H9 (cell line): Measurements from ENCODE around the gene SIM1. TPM values are rescaled to one million over a fixed set of nuclear protein-coding genes. Genes with fewer than 3 reads are reported as not detected.
A peak's percentile ranks its signal among the peaks of the same experiment; 100 is the strongest.

Source experiments
- DNase-seq: peaks from one replicate; pipeline ENCODE4 v3.0.0-alpha.2; 2017
- H2AFZ ChIP-seq: one replicate; pipeline ENCODE4 v1.6.1; 2013; ENCODE audit warnings: mild to moderate bottlenecking, low read length, control low read depth, moderate library complexity
- H2AK5ac ChIP-seq: 2 replicates; pipeline ENCODE4 v1.6.1; 2013; ENCODE audit warnings: low read length, control low read depth, mixed read lengths; ENCODE audit not compliant: insufficient read length
- H2BK120ac ChIP-seq: one replicate; pipeline ENCODE4 v1.6.1; 2013; ENCODE audit warnings: low read depth, mild to moderate bottlenecking, low read length, control low read depth, inconsistent platforms; ENCODE audit not compliant: poor library complexity, severe bottlenecking
- H2BK12ac ChIP-seq: 2 replicates; pipeline ENCODE4 v1.6.1; 2013; ENCODE audit warnings: low read length, control low read depth, mixed read lengths, low read depth; ENCODE audit not compliant: insufficient read length
- H2BK15ac ChIP-seq: 2 replicates; pipeline ENCODE4 v1.6.1; 2013; ENCODE audit warnings: low read depth, low read length, control low read depth
- H2BK20ac ChIP-seq: one replicate; pipeline ENCODE4 v1.6.1; 2013; ENCODE audit warnings: low read depth, mild to moderate bottlenecking, low read length, control low read depth, inconsistent platforms; ENCODE audit not compliant: poor library complexity, severe bottlenecking
- H2BK5ac ChIP-seq: 2 replicates; pipeline ENCODE4 v1.6.1; 2013; ENCODE audit warnings: low read length, control low read depth, mixed read lengths; ENCODE audit not compliant: insufficient read length
- H3K14ac ChIP-seq: 2 replicates; pipeline ENCODE4 v1.6.1; 2013; ENCODE audit warnings: low read length, control low read depth; ENCODE audit not compliant: insufficient read depth
- H3K18ac ChIP-seq: 2 replicates; pipeline ENCODE4 v1.6.1; 2013; ENCODE audit warnings: low read depth, mild to moderate bottlenecking, mixed read lengths, low read length, control low read depth; ENCODE audit not compliant: insufficient read length
- H3K23ac ChIP-seq: 2 replicates; pipeline ENCODE4 v1.6.1; 2013; ENCODE audit warnings: low read length, control low read depth, mixed read lengths, low read depth; ENCODE audit not compliant: insufficient read length
- H3K23me2 ChIP-seq: 2 replicates; pipeline ENCODE4 v1.6.1; 2013; ENCODE audit warnings: low read depth, mild to moderate bottlenecking, mixed read lengths, low read length, control low read depth; ENCODE audit not compliant: insufficient read length, poor library complexity, severe bottlenecking
- H3K27ac ChIP-seq: 2 replicates; pipeline ENCODE4 v1.5.1; 2013; ENCODE audit warnings: low read length, control low read depth, mixed read lengths, low read depth; ENCODE audit not compliant: insufficient read length
- H3K27me3 ChIP-seq: 2 replicates; pipeline ENCODE4 v1.6.1; 2013; ENCODE audit warnings: low read length, control low read depth, inconsistent platforms; ENCODE audit not compliant: insufficient read depth
- H3K4ac ChIP-seq: 2 replicates; pipeline ENCODE4 v1.6.1; 2013; ENCODE audit warnings: low read depth, mild to moderate bottlenecking, control low read depth, inconsistent platforms, low read length, moderate library complexity
- H3K4me1 ChIP-seq: 2 replicates; pipeline ENCODE4 v1.6.1; 2013; ENCODE audit warnings: low read length, control low read depth, inconsistent platforms; ENCODE audit not compliant: insufficient read depth
- H3K4me2 ChIP-seq: 2 replicates; pipeline ENCODE4 v1.6.1; 2013; ENCODE audit warnings: low read length, control low read depth, mixed read lengths; ENCODE audit not compliant: insufficient read length, insufficient read depth
- H3K56ac ChIP-seq: 2 replicates; pipeline ENCODE4 v1.6.1; 2013; ENCODE audit warnings: low read depth, mild to moderate bottlenecking, mixed read lengths, low read length, control low read depth; ENCODE audit not compliant: insufficient read length
- H3K79me1 ChIP-seq: 2 replicates; pipeline ENCODE4 v1.6.1; 2013; ENCODE audit warnings: low read depth, mild to moderate bottlenecking, moderate library complexity, low read length, control low read depth, inconsistent platforms; ENCODE audit not compliant: insufficient read depth, poor library complexity, severe bottlenecking
- H3K79me2 ChIP-seq: 2 replicates; pipeline ENCODE4 v1.6.1; 2013; ENCODE audit warnings: low read length, control low read depth, inconsistent platforms; ENCODE audit not compliant: insufficient read depth
- H3K9ac ChIP-seq: 2 replicates; pipeline ENCODE4 v1.6.1; 2013; ENCODE audit warnings: low read length, control low read depth, mixed read lengths; ENCODE audit not compliant: insufficient read length; ENCODE audit errors: extremely low read depth
- H3K9me3 ChIP-seq: one replicate; pipeline ENCODE4 v1.6.1; 2013; ENCODE audit warnings: low read depth, low read length, inconsistent platforms; ENCODE audit not compliant: control insufficient read depth
- H3T11ph ChIP-seq: one replicate; pipeline ENCODE4 v1.6.1; 2013; ENCODE audit warnings: mild to moderate bottlenecking, low read length, control low read depth, inconsistent platforms
- H4K20me1 ChIP-seq: one replicate; pipeline ENCODE4 v1.6.1; 2013; ENCODE audit not compliant: control insufficient read depth, insufficient read length, insufficient read depth
- H4K5ac ChIP-seq: 2 replicates; pipeline ENCODE4 v1.6.1; 2013; ENCODE audit warnings: low read depth, mild to moderate bottlenecking, mixed read lengths, low read length, control low read depth; ENCODE audit not compliant: insufficient read length
- H4K8ac ChIP-seq: replicated peaks from 2 replicates; pipeline ENCODE4 v1.6.1; 2013; ENCODE audit warnings: low read length, control low read depth, mixed read lengths, low read depth; ENCODE audit not compliant: insufficient read length
- H4K91ac ChIP-seq: 2 replicates; pipeline ENCODE4 v1.6.1; 2013; ENCODE audit warnings: low read depth, mild to moderate bottlenecking, moderate library complexity, mixed read lengths, low read length, control low read depth; ENCODE audit not compliant: insufficient read length
- H3K27ac Mint-ChIP-seq, 3 experiments: 2 replicates in 2 of 3; 3 replicates in 1 of 3; pipeline ENCODE4 v1.8.0; 2020 to 2021; ENCODE audit warnings: mixed read lengths in 3 of 3, mild to moderate bottlenecking in 1 of 3, moderate library complexity in 1 of 3
- H3K27me3 Mint-ChIP-seq: 2 replicates; pipeline ENCODE4 v1.8.0; 2021; ENCODE audit warnings: low read depth, mild to moderate bottlenecking, moderate library complexity, mixed read lengths
- H3K36me3 Mint-ChIP-seq, 3 experiments: 2 replicates in 2 of 3; 3 replicates in 1 of 3; pipeline ENCODE4 v1.8.0; 2020 to 2021; ENCODE audit warnings: low read depth in 3 of 3, mixed read lengths in 3 of 3; ENCODE audit not compliant: insufficient read depth in 1 of 3
- H3K4me1 Mint-ChIP-seq, 2 experiments: 2 replicates each; pipeline ENCODE4 v1.8.0; 2020; ENCODE audit warnings: mixed read lengths in 2 of 2
- H3K4me3 Mint-ChIP-seq, 2 experiments: 2 replicates in 1 of 2; 3 replicates in 1 of 2; pipeline ENCODE4 v1.8.0; 2020 to 2021; ENCODE audit warnings: mild to moderate bottlenecking in 2 of 2, mixed read lengths in 2 of 2, moderate library complexity in 1 of 2
- H3K9me3 Mint-ChIP-seq, 2 experiments: 2 replicates in 1 of 2; 3 replicates in 1 of 2; pipeline ENCODE4 v1.8.0; 2020; ENCODE audit warnings: mild to moderate bottlenecking in 2 of 2, mixed read lengths in 2 of 2, moderate library complexity in 1 of 2
- CTCF ChIP-seq: fragments of 200-600 bp; sonication (generic); conservative IDR thresholded peaks from 3 replicates; pipeline ENCODE4 v1.8.0; 2021; ENCODE audit warnings: antibody characterized with exemption, mild to moderate bottlenecking
- WGBS: extraction: QIAGEN DNeasy Blood & Tissue Kit; methylation state at CpG from one replicate; pipeline ENCODE4 v1.1.7; 2013; ENCODE audit warnings: missing lambda C conversion rate, low lambda C conversion rate, mixed read lengths; ENCODE audit not compliant: insufficient read length; ENCODE audit errors: extremely low coverage; 5-methylcytosine and 5-hydroxymethylcytosine counted together
- total RNA-seq: library from RNA; stranded (reverse); gene quantifications from 2 replicates; pipeline ENCODE4 v1.2.1, GENCODE V29; 2021

Gene SIM1
- total RNA-seq, 1 experiment from 2014 or later = not detected

GRCh38 chr6:100349366-100349765 is 115.4 kb downstream of the SIM1 start:
- Histone ChIP-seq H4K20me1 (no peaks in the 10 kb centered on the region), H3K4me1 (peaks cover 3% of the 10 kb centered on the region; the same call in 1 of the 2 replicates), H3K4ac (no peak overlapping the region), H3K23me2 (no peaks in the 10 kb centered on the region), H2BK12ac (no peak overlapping the region), H4K5ac (no peak overlapping the region), H3T11ph (no peak overlapping the region), H3K56ac (no peak overlapping the region), H4K91ac (no peak overlapping the region), H3K14ac (no peak overlapping the region), H2BK15ac (no peak overlapping the region), H3K27ac (no peak overlapping the region), H3K23ac (no peak overlapping the region), H4K8ac (no peak overlapping the region), H2BK5ac (no peak overlapping the region), H2AFZ (no peak overlapping the region), H3K27me3 (no peaks in the 10 kb centered on the region), H3K18ac (no peak overlapping the region), H3K9ac (no peak overlapping the region), H2BK20ac (no peak overlapping the region), H3K9me3 (no peaks in the 10 kb centered on the region), H3K79me2 (no peaks in the 10 kb centered on the region), H2AK5ac (no peak overlapping the region), H3K4me2 (no peak overlapping the region), H2BK120ac (no peak overlapping the region), H3K79me1 (no peaks in the 10 kb centered on the region)
- Mint-ChIP-seq H3K36me3 (peaks cover 2 to 8% (median 8%) of the 10 kb centered on the region in 3 experiments; a peak in 6 of 7 replicates), H3K9me3 (peaks cover 0 to 4% of the 10 kb centered on the region in 2 experiments; a peak in 1 of 5 replicates), H3K4me1 (peaks cover 37 to 42% of the 10 kb centered on the region in 2 experiments), H3K27ac (0 out of 7 replicates have a peak overlapping the region, but pooled peaks of 1 of the 3 experiments have one; percentile 35), H3K27me3 (no peaks in the 10 kb centered on the region; the same call in 1 of the 2 replicates), H3K4me3 (no peak overlapping the region)
- no peak for TF ChIP-seq CTCF
- no CpG with 5 or more reads among the region's 3 CpGs for WGBS
- DNase-seq = no peak
